HG02798 (cell line): ENCODE measurements around the gene ADK.
"Not testable (repeated sequence)": the region's sequence is repeated elsewhere in the genome, so short reads cannot be mapped to it uniquely, and the experiment has no call there.

Experiments
- ATAC-seq: cut with Tn5 transposase; IDR thresholded peaks from one replicate; pipeline ENCODE4 v1.9.1; 2021; ENCODE audit warnings: mild to moderate bottlenecking; ENCODE audit not compliant: unreplicated experiment, poor library complexity

ADK gene

DNA sequence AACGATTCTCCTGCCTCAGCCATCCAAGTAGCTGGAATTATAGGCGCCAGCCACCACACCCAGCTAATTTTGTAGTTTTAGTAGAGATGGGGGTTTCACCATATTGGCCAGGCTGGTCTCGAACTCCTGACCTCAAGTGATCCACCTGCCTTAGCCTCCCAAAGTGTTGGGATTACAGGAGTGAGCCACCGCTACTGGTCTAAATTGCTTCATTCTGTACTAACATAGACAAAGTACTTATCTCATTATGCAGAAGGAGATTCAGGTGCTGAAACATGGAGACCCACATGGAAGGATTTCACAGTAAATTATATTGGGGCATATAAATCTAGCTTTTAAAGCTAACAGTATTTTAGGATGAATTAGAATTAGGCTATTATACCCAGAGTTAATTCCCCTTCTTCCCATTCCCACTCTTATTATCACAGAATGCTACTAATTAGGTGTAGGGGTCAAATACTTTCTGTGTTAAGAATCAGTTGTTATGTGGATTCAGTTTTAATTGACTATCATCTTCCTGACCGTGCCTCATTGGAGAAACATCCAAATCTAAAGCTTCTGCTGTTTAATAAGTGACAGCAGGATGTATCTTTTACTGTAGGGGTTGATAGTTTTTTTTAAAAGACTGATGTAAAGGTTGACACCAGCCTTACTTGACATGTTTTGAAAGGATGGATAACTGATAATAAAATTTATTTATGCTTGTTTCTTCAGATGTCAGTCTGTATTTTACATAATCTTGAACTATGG is 27.2 kb downstream of the ADK start:
- no peak for ATAC-seq

DNA sequence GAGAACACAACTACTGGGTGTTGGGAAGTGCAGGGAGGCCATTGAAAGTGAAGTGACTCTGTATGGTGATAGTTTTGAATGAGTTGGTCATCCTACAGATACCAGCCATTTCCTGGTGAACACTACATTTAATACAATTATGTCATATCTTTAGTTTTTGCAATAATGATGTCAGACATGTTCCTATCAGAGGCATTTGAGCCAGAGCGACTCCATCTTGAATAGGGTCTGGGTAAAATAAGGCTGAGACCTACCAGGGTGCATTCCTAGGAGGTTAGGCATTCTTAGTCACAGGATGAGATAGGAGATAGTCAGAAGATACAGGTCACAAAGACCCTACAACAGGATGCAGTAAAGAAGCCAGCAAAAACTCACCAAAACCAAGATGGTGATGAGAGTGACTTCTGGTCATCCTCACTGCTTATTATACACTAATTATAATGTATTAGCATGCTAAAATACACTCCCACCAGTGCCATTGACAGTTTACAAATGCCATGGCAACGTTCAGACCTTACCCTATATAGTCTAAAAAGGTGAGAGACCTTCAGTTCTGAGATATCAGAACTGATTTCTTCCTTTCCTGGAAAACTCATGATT is 28.2 kb downstream of the ADK start:
- no peak for ATAC-seq

GRCh38 chr10:74186678-74187077 is 35.7 kb downstream of the ADK start:
- ATAC-seq = no peak

GRCh38 chr10:74187237-74187636 is 36.2 kb downstream of the ADK start:
- no peak for ATAC-seq

DNA sequence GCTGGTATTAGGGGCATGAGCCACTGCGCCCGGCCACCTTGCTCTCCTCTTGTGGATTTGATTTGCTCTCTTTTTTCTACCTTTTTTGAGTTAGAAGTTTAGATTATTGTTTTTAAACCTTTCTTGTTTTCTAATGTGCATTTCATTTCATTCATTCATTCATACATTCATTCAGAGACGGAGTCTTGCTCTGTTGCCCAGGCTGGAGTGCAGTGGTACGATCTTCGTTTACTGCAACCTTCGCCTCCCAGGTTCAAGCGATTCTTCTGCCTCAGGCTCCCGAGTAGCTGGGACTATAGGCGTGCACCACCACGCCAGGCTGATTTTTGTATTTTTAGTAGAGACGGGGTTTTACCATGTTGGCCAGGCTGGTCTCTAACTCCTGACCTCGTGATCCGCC is 37.6 kb downstream of the ADK start:
- ATAC-seq = not testable (repeated sequence)

GRCh38 chr10:74189999-74190421 is 39.0 kb downstream of the ADK start:
- no peak for ATAC-seq

DNA sequence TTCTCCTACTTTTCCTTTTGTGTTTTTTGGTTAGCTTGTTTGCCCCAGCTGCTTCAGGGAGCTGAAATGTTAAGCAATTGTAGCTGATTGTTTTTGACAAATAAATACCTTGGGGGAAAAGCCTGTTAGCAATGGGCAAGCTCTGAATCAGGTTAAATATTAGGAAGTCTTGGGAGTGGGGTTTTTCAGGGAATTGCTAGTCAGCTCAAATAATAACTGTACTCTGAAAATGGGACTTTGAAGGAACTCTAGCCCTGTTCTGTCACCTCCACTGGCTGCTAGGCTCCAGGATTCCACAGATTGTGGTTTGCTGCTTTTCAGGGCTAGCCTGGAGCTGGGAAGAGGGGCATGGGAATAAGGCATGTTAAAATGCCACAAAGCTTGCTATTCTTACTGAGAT is 39.5 kb downstream of the ADK start:
- no peak for ATAC-seq

GRCh38 chr10:74194545-74194944 is 43.5 kb downstream of the ADK start:
- no peak for ATAC-seq

GRCh38 chr10:74194999-74195398 is 44.0 kb downstream of the ADK start:
- no peak for ATAC-seq

GRCh38 chr10:74199315-74199714 is 48.3 kb downstream of the ADK start:
- ATAC-seq = no peak

DNA sequence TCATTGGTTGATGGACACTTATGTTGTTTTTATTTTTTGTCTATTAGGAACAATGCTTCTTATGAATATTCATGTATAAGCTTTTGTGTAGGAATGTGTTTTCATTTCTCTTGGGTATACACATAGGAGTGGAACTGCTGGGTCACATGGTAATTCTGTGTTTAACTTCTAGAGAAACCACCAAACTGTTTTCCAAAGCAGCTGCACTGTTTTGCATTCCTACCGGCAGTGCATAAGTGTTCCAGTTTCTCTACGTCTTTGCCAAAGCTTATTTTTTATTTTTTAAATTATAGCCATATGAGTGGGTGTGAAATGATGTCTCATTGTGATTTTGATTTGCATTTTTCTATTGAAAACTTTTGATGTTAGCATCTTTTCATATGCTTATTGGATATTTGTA is 51.3 kb downstream of the ADK start:
- no peak for ATAC-seq

GRCh38 chr10:74206746-74207145 is 55.7 kb downstream of the ADK start:
- no peak for ATAC-seq

GRCh38 chr10:74207691-74208480 is 56.9 kb downstream of the ADK start:
- ATAC-seq = no peak

GRCh38 chr10:74208997-74209396 is 58.0 kb downstream of the ADK start:
- ATAC-seq = no peak

DNA sequence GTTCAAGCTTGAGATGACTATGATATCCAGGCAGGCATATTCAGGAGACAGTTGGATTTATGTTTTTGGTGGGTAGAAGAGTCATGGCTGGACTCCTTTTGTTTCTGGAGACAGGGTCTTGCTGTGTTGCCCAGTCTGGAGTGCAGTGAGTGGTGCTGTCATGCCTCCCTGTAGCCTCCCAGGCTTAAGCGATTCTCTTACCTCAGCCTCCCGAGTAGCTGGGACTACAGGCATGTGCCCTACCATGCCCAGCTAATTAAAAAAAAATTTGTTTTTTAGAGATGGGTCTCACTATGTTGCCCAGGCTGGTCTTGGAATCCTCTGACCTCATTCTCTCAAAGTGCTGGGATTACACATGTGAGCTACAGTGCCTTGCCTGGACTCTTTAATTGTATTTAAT is 62.0 kb downstream of the ADK start:
- no peak for ATAC-seq

- no peak for ATAC-seq
Observed at GRCh38 chr10:74213571-74214162, 62.6 kb downstream of the ADK start.

- not testable (repeated sequence) for ATAC-seq
Observed at GRCh38 chr10:74217110-74217509, 66.1 kb downstream of the ADK start.

DNA sequence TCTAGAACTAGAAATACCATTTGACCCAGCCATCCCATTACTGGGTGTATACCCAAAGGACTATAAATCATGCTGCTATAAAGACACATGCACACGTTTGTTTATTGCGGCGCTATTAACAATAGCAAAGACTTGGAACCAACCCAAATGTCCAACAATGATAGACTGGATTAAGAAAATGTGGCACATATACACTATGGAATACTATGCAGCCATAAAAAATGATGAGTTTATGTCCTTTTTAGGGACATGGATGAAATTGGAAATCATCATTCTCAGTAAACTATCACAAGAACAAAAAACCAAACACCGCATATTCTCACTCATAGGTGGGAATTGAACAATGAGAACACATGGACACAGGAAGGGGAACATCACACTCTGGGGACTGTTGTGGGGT is 71.4 kb downstream of the ADK start:
- ATAC-seq = not testable (repeated sequence)

GRCh38 chr10:74223755-74224529 is 72.9 kb downstream of the ADK start:
- no peak for ATAC-seq

GRCh38 chr10:74227697-74228424 is 76.8 kb downstream of the ADK start:
- ATAC-seq = no peak
